Measurements from ENCODE around the gene SPOCK1.

The SPOCK1 gene

GRCh38 chr5:137290373-137290772, 208.8 kb downstream of the SPOCK1 start:
- FAIRE-seq, result no peak

GRCh38 chr5:137289856-137290255, 209.3 kb downstream of the SPOCK1 start:
- no peak for FAIRE-seq

- no peak for FAIRE-seq
Measured at GRCh38 chr5:137287569-137287968, 211.6 kb downstream of the SPOCK1 start.

- no peak for FAIRE-seq
Measured at GRCh38 chr5:137286025-137286610, 213.0 kb downstream of the SPOCK1 start.

- FAIRE-seq, result no peak
Measured at GRCh38 chr5:137283801-137284200, 215.3 kb downstream of the SPOCK1 start.

GRCh38 chr5:137282216-137282615, 216.9 kb downstream of the SPOCK1 start:
- FAIRE-seq, result no peak

- FAIRE-seq, result no peak
Measured at GRCh38 chr5:137281201-137281600, 217.9 kb downstream of the SPOCK1 start.

GRCh38 chr5:137280656-137281055, 218.5 kb downstream of the SPOCK1 start:
- no peak for FAIRE-seq

- no peak for FAIRE-seq
Measured at GRCh38 chr5:137279521-137280231, 219.4 kb downstream of the SPOCK1 start.

- no peak for FAIRE-seq
Measured at GRCh38 chr5:137278476-137278875, 220.7 kb downstream of the SPOCK1 start.

- no peak for FAIRE-seq
Measured at GRCh38 chr5:137275083-137275482, 224.0 kb downstream of the SPOCK1 start.

- FAIRE-seq, result no peak
Measured at GRCh38 chr5:137273511-137273910, 225.6 kb downstream of the SPOCK1 start.

- FAIRE-seq, result peak; percentile 58
Measured at GRCh38 chr5:137272831-137273230, 226.3 kb downstream of the SPOCK1 start.

GRCh38 chr5:137269946-137270345, 229.2 kb downstream of the SPOCK1 start:
- no peak for FAIRE-seq

GRCh38 chr5:137269274-137269673, 229.9 kb downstream of the SPOCK1 start:
- FAIRE-seq, result no peak

- FAIRE-seq, result no peak
Measured at GRCh38 chr5:137268646-137269045, 230.5 kb downstream of the SPOCK1 start.

GRCh38 chr5:137266186-137266585, 232.9 kb downstream of the SPOCK1 start:
- no peak for FAIRE-seq

GRCh38 chr5:137265457-137265856, 233.7 kb downstream of the SPOCK1 start:
- FAIRE-seq, result no peak

GRCh38 chr5:137264573-137264972, 234.6 kb downstream of the SPOCK1 start:
- no peak for FAIRE-seq

GRCh38 chr5:137264041-137264440, 235.1 kb downstream of the SPOCK1 start:
- FAIRE-seq, result no peak

- FAIRE-seq, result no peak
Measured at GRCh38 chr5:137263371-137264005, 235.6 kb downstream of the SPOCK1 start.

- FAIRE-seq, result no peak
Measured at GRCh38 chr5:137262818-137263217, 236.3 kb downstream of the SPOCK1 start.

- FAIRE-seq, result no peak
Measured at GRCh38 chr5:137260820-137261695, 238.1 kb downstream of the SPOCK1 start.
